ENCODE data around the gene GPX8. TPM values are rescaled to one million over a fixed set of nuclear protein-coding genes. Genes with fewer than 3 reads are reported as not detected.

Gene GPX8
- total and polyA plus RNA-seq, 2 of the 4 experiments (the other 2 are of a cell fraction) = 131 to 166 TPM

- WGBS, 2 experiments (ENCODE audit: extremely low coverage in 2 of 2, insufficient read length in 1 of 2) = no CpG with 5 or more reads among the region's 2 CpGs
- H3K9ac ChIP-seq (ENCODE audit: low read depth, low read length) = no peak overlapping the region
Observed at GRCh38 chr5:55205001-55205400, 45.0 kb downstream of the GPX8 start.

More at GRCh38 chr5:55205001-55205400, 45.0 kb downstream of the GPX8 start:
- no peak overlapping the region for H2BK5ac ChIP-seq (ENCODE audit: low read depth, low read length, poor library complexity, severe bottlenecking)
- POLR2A ChIA-PET (ENCODE audit: unreplicated experiment) = no interaction called here
- BruUV-seq (replicated peaks) = no TSS peak
- H3K4me1 ChIP-seq (ENCODE audit: control insufficient read depth, insufficient read depth, low read length) = no peaks in the 10 kb centered on the region
- no peak overlapping the region for H2BK20ac ChIP-seq (ENCODE audit: low read depth, low read length)
- H2BK15ac ChIP-seq (ENCODE audit: low read depth, low read length) = no peak overlapping the region
- CTCF ChIA-PET = interaction anchor here (0.6 kb wide), 1 partner anchor 35 kb away, joined by 3 read pairs; no protein-coding TSS in a partner anchor
- H3K23ac ChIP-seq (ENCODE audit: low read depth, low read length) = no peak overlapping the region
- H3K9me1 ChIP-seq (ENCODE audit: insufficient read depth, low read length) = no peaks in the 10 kb centered on the region
- no peak overlapping the region for H2BK120ac ChIP-seq (ENCODE audit: low read depth, low read length)
- no peak overlapping the region for H2AFZ ChIP-seq (replicated peaks; ENCODE audit: low read length, poor library complexity)
- DNase-seq (no peak), ATAC-seq (ENCODE audit: low read depth) (no peak)
- no peak overlapping the region for H3K4me2 ChIP-seq (ENCODE audit: low read depth, low read length)
- dilution Hi-C loops (cut with HindIII; ENCODE audit: low sequenced_read_pairs, unreplicated experiment) (no loop called here), intact Hi-C loops (cut with micrococcal nuclease) (no loop called here), in situ Hi-C loops (cut with MboI; ENCODE audit: low sequenced_read_pairs) (no loop called here)
- no peaks in the 10 kb centered on the region for H3K9me3 ChIP-seq (ENCODE audit: control insufficient read depth, insufficient read depth, low read length)
- H4K20me1 ChIP-seq (ENCODE audit: insufficient read depth, low read length) = no peaks in the 10 kb centered on the region
- no peak overlapping the region for H3K56ac ChIP-seq (ENCODE audit: extremely low read depth, insufficient read depth, low read length)
- H3K4me3 ChIP-seq (ENCODE audit: insufficient read depth, low read depth, low read length) = no peak overlapping the region
- H2AK5ac ChIP-seq (ENCODE audit: low read depth, low read length) = no peak overlapping the region
- H3K4ac ChIP-seq (ENCODE audit: low read depth, low read length) = no peak overlapping the region
- no peak overlapping the region for H3K14ac ChIP-seq (replicated peaks; ENCODE audit: low read depth, low read length)
- H3K36me3 ChIP-seq (ENCODE audit: control insufficient read depth, insufficient read depth, low read length) = no peaks in the 10 kb centered on the region
- no peak for TF ChIP-seq CTCF (conservative IDR thresholded peaks at IDR 0.05; ENCODE audit: low read depth, low read length)
- no peak for TF ChIP-seq USF2 (IDR thresholded peaks at IDR 0.05; ENCODE audit: low read depth, low read length)
- no peak for TF ChIP-seq CHD1 (IDR thresholded peaks at IDR 0.05; ENCODE audit: low read depth, low read length)
- TF ChIP-seq RAD21 (IDR thresholded peaks at IDR 0.05; ENCODE audit: low read length) = no peak
- TF ChIP-seq NFE2L2 (IDR thresholded peaks at IDR 0.05; ENCODE audit: low read depth, low read length) = no peak
- TF ChIP-seq ELK1 (IDR thresholded peaks at IDR 0.05; ENCODE audit: borderline replicate concordance, low read depth, low read length) = no peak
- no peak for TF ChIP-seq RCOR1 (IDR thresholded peaks at IDR 0.05; ENCODE audit: insufficient replicate concordance, low read length)
- TF ChIP-seq POLR2A (IDR thresholded peaks at IDR 0.05; ENCODE audit: low read depth, low read length) = no peak
- TF ChIP-seq RFX5 (IDR thresholded peaks at IDR 0.05; ENCODE audit: low read depth, low read length) = no peak
- no peak for TF ChIP-seq FOS (IDR thresholded peaks at IDR 0.05; ENCODE audit: low read depth, low read length)
- TF ChIP-seq CEBPB (IDR thresholded peaks at IDR 0.05; ENCODE audit: low read depth, low read length) = no peak
- no peak for TF ChIP-seq MAZ (IDR thresholded peaks at IDR 0.05; ENCODE audit: borderline replicate concordance, low read depth, low read length)
- TF ChIP-seq MXI1 (IDR thresholded peaks at IDR 0.05; ENCODE audit: borderline replicate concordance, low read depth, low read length) = no peak
- no peak for TF ChIP-seq BHLHE40 (IDR thresholded peaks at IDR 0.05; ENCODE audit: low read depth, low read length)
- TF ChIP-seq MAFK (IDR thresholded peaks at IDR 0.05; ENCODE audit: low read depth, low read length) = no peak
- no peak for TF ChIP-seq SMC3 (IDR thresholded peaks at IDR 0.05; ENCODE audit: low read depth, low read length)
- no peak overlapping the region for H4K5ac ChIP-seq (ENCODE audit: low read depth, low read length)
- H3K18ac ChIP-seq (ENCODE audit: low read depth, low read length) = no peak overlapping the region
- H4K91ac ChIP-seq (ENCODE audit: insufficient read depth, low read depth, low read length) = no peak overlapping the region
- H3K27me3 ChIP-seq (ENCODE audit: control insufficient read depth, insufficient read depth, low read length) = peaks cover 17% of the 10 kb centered on the region
- no peak overlapping the region for H2AK9ac ChIP-seq (replicated peaks; ENCODE audit: low read depth, low read length, poor library complexity)
- H4K8ac ChIP-seq (ENCODE audit: low read depth in 2 of 2, low read length in 2 of 2) = no peak overlapping the region
- no peaks in the 10 kb centered on the region for H3K79me1 ChIP-seq (ENCODE audit: low read depth in 1 of 2, low read length in 2 of 2)
- H3K27ac ChIP-seq (ENCODE audit: insufficient read depth, low read length) = no peak overlapping the region

Measured in IMR-90 (cell line).